Peyer's patch (tissue), 4 donors: ENCODE results near the gene ADARB1. TPM values are rescaled to one million over a fixed set of nuclear protein-coding genes. Genes with fewer than 3 reads are reported as not detected.

Source experiments
- DNase-seq, 3 donors: peaks; one replicate each; pipeline ENCODE4 v3.0.0-alpha.2; 2017 to 2019
- H3K27ac ChIP-seq, 4 donors: fragments of 200-600 bp; sonication (generic); one replicate each; pipeline ENCODE4 v1.5.1; 2016 to 2019
- H3K27me3 ChIP-seq, 2 donors: fragments of 200-600 bp; sonication (generic); one replicate each; pipeline ENCODE4 v1.5.1; 2019
- H3K36me3 ChIP-seq, 3 donors: fragments of 200-600 bp; sonication (generic); one replicate each; pipeline ENCODE4 v1.5.1; 2016 to 2019
- H3K4me1 ChIP-seq, 4 donors: fragments of 200-600 bp; sonication (generic); one replicate each; pipeline ENCODE4 v1.5.1; 2016 to 2019
- H3K4me3 ChIP-seq, 4 donors: fragments of 200-600 bp; sonication (generic); 1 replicate in 3 of 4; 2 replicates in 1 of 4; pipeline ENCODE4 v1.5.1; 2016 to 2019; ENCODE audit warnings: mild to moderate bottlenecking in 1 of 4
- H3K9me3 ChIP-seq, 4 donors: fragments of 200-600 bp; sonication (generic); one replicate each; pipeline ENCODE4 v1.5.1; 2016 to 2019; ENCODE audit warnings: mild to moderate bottlenecking in 1 of 4
- POLR2A ChIP-seq, 2 donors: fragments of 450-650 bp; IDR thresholded peaks; one replicate each; pipeline ENCODE4 v1.5.1; 2017; ENCODE audit warnings: antibody characterized with exemption in 2 of 2, mild to moderate bottlenecking in 2 of 2, moderate library complexity in 2 of 2
- total RNA-seq, 4 donors: library from RNA; depleted of rRNA; stranded (reverse); fragments of >200 nt; gene quantifications; one replicate each; pipeline ENCODE4 v1.1.0, GENCODE V29; 2016
- TF ChIP-seq, protein P1 (sequence below), 6 experiments: fragments of 450-650 bp in 4 of 6; fragments of 200-600 bp in 2 of 6; sonication (generic) in 1 of 6; IDR thresholded peaks; one replicate each; pipeline ENCODE4 v1.5.1; 2017 to 2019; ENCODE audit warnings: antibody characterized with exemption in 6 of 6, mild to moderate bottlenecking in 3 of 6, moderate library complexity in 1 of 6

Gene ADARB1
- total RNA-seq, 4 donors from 2014 or later, result 7.4 to 47.9 (median 10.0) TPM

DNA sequence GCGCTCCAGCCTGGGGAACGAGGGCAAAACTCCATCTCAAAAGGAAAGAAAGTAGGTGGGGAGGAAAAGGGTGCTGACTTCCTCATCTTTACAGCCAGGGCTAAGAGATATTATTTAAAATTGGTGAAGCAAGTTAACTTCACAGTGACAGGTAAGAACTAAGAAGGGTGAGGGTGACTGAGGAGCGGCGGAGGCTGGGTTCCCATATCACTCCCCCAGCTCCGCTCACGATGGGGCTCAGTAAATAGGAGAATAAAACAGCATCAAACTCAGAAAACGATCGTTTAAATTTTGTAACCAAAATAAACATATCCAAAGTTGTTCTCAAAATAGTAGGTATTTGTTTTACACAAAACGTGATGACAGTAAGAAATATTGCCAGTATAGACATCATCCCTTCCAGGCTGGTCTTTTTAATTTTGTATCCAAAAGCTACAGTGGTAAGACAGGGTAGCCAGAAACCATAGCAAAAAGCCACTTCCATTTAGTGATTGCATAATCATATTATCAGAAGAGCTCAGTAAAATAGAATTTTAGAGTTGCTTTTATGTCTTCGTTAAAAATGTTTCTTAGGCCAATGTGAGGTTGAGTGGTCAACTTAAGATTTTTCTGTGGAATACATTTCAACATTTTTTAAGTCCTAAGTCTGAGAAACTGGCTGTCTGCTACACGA, 26.2 kb upstream of the ADARB1 start:
- no peak for DNase-seq
- H3K27ac ChIP-seq, result no peak overlapping the region
- no peaks in the 10 kb centered on the region for H3K9me3 ChIP-seq
- H3K4me3 ChIP-seq, result no peak overlapping the region
- H3K36me3 ChIP-seq, result no peaks in the 10 kb centered on the region
- TF ChIP-seq, protein P1, sequence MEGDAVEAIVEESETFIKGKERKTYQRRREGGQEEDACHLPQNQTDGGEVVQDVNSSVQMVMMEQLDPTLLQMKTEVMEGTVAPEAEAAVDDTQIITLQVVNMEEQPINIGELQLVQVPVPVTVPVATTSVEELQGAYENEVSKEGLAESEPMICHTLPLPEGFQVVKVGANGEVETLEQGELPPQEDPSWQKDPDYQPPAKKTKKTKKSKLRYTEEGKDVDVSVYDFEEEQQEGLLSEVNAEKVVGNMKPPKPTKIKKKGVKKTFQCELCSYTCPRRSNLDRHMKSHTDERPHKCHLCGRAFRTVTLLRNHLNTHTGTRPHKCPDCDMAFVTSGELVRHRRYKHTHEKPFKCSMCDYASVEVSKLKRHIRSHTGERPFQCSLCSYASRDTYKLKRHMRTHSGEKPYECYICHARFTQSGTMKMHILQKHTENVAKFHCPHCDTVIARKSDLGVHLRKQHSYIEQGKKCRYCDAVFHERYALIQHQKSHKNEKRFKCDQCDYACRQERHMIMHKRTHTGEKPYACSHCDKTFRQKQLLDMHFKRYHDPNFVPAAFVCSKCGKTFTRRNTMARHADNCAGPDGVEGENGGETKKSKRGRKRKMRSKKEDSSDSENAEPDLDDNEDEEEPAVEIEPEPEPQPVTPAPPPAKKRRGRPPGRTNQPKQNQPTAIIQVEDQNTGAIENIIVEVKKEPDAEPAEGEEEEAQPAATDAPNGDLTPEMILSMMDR (IDR thresholded peaks at IDR 0.05), result no peak
- no peak for TF ChIP-seq POLR2A (IDR thresholded peaks at IDR 0.05)
- H3K27me3 ChIP-seq, result no peaks in the 10 kb centered on the region
- H3K4me1 ChIP-seq, result no peaks in the 10 kb centered on the region

DNA sequence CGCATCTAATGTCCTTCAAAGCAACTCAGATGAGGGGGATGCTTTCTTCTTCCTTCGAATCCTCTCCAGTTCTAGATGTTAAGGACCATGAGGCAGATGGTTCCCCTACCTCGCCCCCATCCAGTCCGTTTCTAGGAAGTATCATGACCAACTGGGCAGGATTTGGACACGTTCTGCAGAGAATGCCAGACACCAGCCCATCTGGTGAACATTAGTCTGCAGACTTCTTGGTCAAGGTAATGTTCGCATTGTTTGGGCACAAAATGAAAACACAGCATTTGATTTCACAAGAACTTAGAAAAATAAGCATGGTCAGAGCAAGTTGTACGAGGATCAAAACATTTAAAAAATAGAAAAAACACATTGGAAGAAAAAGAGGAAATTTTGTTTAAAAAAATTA, 25.4 kb upstream of the ADARB1 start:
- no peaks in the 10 kb centered on the region for H3K9me3 ChIP-seq
- no peaks in the 10 kb centered on the region for H3K36me3 ChIP-seq
- no peaks in the 10 kb centered on the region for H3K4me1 ChIP-seq
- no peaks in the 10 kb centered on the region for H3K27me3 ChIP-seq
- no peak for DNase-seq
- no peak for TF ChIP-seq POLR2A (IDR thresholded peaks at IDR 0.05)
- TF ChIP-seq, protein P1 (IDR thresholded peaks at IDR 0.05), result no peak
- H3K27ac ChIP-seq, result no peak overlapping the region
- no peak overlapping the region for H3K4me3 ChIP-seq

DNA sequence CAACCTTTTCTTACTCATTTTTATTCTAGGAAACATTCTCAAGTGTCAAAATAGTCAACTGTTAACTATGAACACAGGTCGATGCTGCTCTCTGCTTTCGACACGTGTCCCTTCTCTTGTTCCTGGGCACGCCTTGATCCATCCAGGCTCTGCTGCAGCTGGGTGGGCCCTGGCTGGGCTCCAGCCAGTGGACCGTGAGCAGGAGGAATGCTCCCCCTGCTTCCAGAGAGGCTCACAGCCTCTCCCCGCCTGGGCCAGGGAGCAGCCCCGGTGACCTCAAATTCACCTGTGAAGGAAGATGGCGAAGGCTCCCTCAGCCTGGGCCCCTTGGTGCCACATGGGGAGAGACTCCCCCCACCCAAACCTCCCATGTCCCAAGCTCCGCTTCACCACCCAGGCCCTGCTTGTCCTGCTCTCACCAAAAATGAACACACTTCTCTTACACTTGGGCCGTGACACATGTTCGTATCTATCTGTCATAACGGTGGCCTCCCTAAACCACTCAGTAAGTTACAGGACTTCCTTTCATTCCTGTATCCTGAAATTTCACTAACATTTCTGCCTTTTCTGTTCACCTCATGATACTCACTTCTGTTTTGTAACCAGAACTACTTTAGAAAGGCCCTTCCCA, 24.6 kb upstream of the ADARB1 start:
- TF ChIP-seq, protein P1 (IDR thresholded peaks at IDR 0.05), result no peak
- no peak for TF ChIP-seq POLR2A (IDR thresholded peaks at IDR 0.05)
- no peaks in the 10 kb centered on the region for H3K4me1 ChIP-seq
- H3K36me3 ChIP-seq, result no peaks in the 10 kb centered on the region
- H3K4me3 ChIP-seq, result no peak overlapping the region
- H3K27ac ChIP-seq, result peak overlapping the region in 2 of 4 donors; percentile 2 to 39
- no peaks in the 10 kb centered on the region for H3K9me3 ChIP-seq
- H3K27me3 ChIP-seq, result no peaks in the 10 kb centered on the region
- no peak for DNase-seq

DNA sequence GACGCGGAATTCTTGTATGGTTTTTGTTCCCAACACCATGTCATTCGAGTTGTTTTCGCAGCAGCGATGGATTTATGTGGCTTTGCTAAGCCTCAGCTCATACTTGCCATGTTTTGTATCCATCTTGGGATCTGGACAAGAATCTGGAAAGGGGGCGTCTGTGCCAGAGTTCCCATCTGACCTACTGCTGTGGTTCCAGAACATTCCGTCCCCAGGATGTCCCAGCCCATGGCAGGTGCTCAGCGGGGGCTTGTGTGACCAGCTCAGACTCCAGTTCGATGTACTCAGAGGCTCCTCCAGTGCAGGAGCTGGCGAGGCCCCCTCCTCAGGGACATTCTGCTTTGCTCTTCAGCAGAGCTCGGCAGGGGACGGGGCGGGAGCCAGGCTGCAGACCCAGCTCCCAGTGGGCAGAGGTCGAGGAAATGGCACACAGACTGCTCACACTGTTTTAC, 24.0 kb upstream of the ADARB1 start:
- no peaks in the 10 kb centered on the region for H3K36me3 ChIP-seq
- DNase-seq, result no peak
- no peaks in the 10 kb centered on the region for H3K9me3 ChIP-seq
- no peaks in the 10 kb centered on the region for H3K4me1 ChIP-seq
- TF ChIP-seq, protein P1 (IDR thresholded peaks at IDR 0.05), result no peak
- no peak for TF ChIP-seq POLR2A (IDR thresholded peaks at IDR 0.05)
- H3K27ac ChIP-seq, result peak overlapping the region in 1 of 4 donors; percentile 48
- H3K4me3 ChIP-seq, result no peak overlapping the region
- no peaks in the 10 kb centered on the region for H3K27me3 ChIP-seq

DNA sequence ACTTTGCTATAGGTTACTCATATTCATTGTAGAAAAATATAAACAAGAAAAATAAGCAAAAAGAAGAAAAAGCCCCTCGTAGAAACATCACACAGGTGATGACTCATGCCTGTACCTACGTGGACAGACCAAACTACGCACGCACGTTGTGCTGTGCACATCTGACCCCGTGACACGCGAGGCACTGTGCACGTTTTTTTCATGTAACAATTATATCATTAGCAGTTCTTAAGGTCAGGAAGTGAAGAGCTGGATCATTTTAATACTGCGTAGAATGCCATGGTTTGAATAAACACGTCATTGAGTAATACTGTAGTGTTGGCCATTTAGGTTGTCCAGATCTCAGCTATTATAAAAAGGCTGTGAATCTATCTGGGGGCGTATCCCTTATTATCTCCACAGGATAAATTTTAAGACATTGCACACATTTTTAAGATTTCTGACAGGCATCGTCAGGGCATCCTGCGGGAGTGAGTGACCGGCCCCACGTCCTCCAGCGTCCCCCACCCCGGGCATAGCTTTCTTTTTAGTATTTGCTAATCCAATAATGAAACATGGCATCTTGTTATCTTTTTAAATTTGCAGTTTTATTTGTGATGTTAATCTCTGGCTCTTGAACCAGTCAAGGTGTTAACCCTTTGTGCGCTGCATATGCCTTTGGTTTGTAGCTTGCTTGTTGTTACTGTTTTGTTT, 23.4 kb upstream of the ADARB1 start:
- Histone ChIP-seq H3K27ac (peak overlapping the region in 1 of 4 donors; percentile 48), H3K36me3 (no peaks in the 10 kb centered on the region), H3K4me1 (no peaks in the 10 kb centered on the region)

More for the DNA sequence above, 23.4 kb upstream of the ADARB1 start:
- no peak for DNase-seq
- Histone ChIP-seq H3K9me3 (no peaks in the 10 kb centered on the region), H3K4me3 (no peak overlapping the region), H3K27me3 (no peaks in the 10 kb centered on the region)
- TF ChIP-seq POLR2A (IDR thresholded peaks at IDR 0.05), result no peak
- TF ChIP-seq, protein P1 (IDR thresholded peaks at IDR 0.05), result no peak
